Activated CD4-positive, alpha-beta T cell treated with anti-CD3 and anti-CD28 coated beads, Interleukin-2, amount 10 ng/mL, durations not matched to agents 7 days and 5 days (primary cell): ENCODE measurements around the gene CC2D1A. TPM values are rescaled to one million over a fixed set of nuclear protein-coding genes. Genes with fewer than 3 reads are reported as not detected.

ENCODE experiments used
- CTCF ChIA-PET: fragments of 350-600 bp; sonication (Branson Sonifier 250); formaldehyde crosslinking; loops from one replicate; lab custom pipeline; 2021; ENCODE audit warnings: antibody characterized with exemption; lab: Charles Lee
- POLR2A ChIA-PET: fragments of 350-600 bp; sonication (Branson Sonifier 250); formaldehyde crosslinking; loops from one replicate; lab custom pipeline; 2021; ENCODE audit warnings: antibody characterized with exemption; lab: Charles Lee
- DNase-seq: peaks from one replicate; pipeline ENCODE4 v3.0.0-alpha.2; 2020
- H3K27ac Mint-ChIP-seq: one replicate; pipeline ENCODE4 v1.8.0; 2021; ENCODE audit warnings: mild to moderate bottlenecking, moderate library complexity, mixed read lengths
- H3K27me3 Mint-ChIP-seq: one replicate; pipeline ENCODE4 v1.8.0; 2021; ENCODE audit warnings: mixed read lengths
- H3K36me3 Mint-ChIP-seq: one replicate; pipeline ENCODE4 v1.8.0; 2021; ENCODE audit warnings: low read depth, mixed read lengths
- H3K4me1 Mint-ChIP-seq: one replicate; pipeline ENCODE4 v1.8.0; 2021; ENCODE audit warnings: mixed read lengths
- H3K4me3 Mint-ChIP-seq: one replicate; pipeline ENCODE4 v1.8.0; 2021; ENCODE audit warnings: mild to moderate bottlenecking, moderate library complexity, mixed read lengths
- H3K9me3 Mint-ChIP-seq: one replicate; pipeline ENCODE4 v1.8.0; 2021; ENCODE audit warnings: mixed read lengths
- total RNA-seq, 2 experiments: library from RNA; stranded (reverse); gene quantifications; one replicate each; pipeline ENCODE4 v1.2.3, GENCODE V29; 2021

CC2D1A gene
- total RNA-seq, 2 experiments from 2014 or later = 36.5 to 39.3 TPM

DNA sequence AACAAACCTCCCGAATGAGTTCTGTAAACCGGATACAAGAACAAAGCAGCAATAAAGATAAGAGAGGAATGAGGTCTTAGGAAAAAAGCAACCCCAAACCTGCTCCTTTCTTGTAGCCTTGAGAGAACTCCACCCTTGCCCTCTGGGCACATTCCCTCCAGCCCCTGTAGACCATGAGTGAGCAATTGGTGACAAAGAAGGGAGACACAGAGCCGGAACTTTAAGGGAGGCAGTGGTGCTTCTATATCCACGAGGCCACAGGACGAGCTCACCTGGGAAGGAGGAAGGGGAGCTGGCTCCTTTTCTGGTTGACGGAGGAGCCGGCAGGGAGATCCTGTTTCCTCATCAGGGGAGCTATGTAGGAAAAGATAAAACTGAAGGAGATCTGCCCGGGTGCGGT is 13.1 kb upstream of the CC2D1A start:
- POLR2A ChIA-PET = no interaction called here
- no peak overlapping the region for H3K4me3 Mint-ChIP-seq
- no peak for DNase-seq

DNA sequence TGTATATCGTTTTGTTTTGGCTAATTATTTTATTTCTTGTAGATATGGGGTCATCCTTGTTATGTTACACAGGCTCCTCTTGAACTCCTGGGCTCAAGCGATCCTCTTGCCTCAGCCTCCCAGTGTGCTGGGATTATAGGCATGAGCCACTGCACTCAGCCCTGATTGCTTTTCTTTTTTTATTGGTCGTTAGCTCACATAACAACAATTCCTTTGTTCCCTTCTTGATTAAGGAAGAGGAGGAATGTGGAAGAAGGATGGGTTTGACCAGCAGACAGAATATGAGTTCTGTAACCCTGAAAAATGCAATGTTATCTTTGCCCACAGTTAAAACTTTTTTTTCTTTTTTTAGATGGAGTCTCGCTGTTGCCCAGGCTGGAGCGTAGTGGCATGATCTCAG is 11.4 kb upstream of the CC2D1A start:
- Mint-ChIP-seq H3K36me3 (no peaks in the 10 kb centered on the region), H3K4me1 (no peaks in the 10 kb centered on the region), H3K27me3 (no peaks in the 10 kb centered on the region), H3K27ac (no peak overlapping the region), H3K4me3 (no peak overlapping the region), H3K9me3 (no peaks in the 10 kb centered on the region)
- no peak for DNase-seq
- ChIA-PET POLR2A (no interaction called here), CTCF (no interaction called here)

More for the DNA sequence above, 13.1 kb upstream of the CC2D1A start:
- Mint-ChIP-seq H3K4me1 (no peaks in the 10 kb centered on the region), H3K9me3 (no peaks in the 10 kb centered on the region), H3K27ac (no peak overlapping the region), H3K27me3 (no peaks in the 10 kb centered on the region), H3K36me3 (no peaks in the 10 kb centered on the region)
- CTCF ChIA-PET = interaction anchor here (2.1 kb wide), 1 partner anchor 12 kb away, joined by 4 read pairs; the partner anchor contains the start of genes BRME1 and CC2D1A

DNA sequence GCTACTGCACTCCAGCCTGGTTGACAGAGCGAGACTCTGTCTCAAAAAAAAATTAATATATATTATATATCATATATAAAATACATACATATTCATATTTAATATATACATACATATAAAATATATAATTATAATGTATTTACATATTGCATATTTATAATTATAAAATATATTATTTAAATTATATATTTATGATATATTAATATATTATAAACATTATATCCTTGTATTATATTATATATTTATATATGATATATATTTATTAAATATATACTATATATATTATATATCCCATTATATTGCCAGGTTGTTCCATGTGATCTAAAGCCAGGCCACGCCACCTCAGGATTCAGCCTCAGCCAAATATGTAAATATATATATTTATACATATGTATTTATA is 9.8 kb upstream of the CC2D1A start:
- POLR2A ChIA-PET = no interaction called here
- H3K4me1 Mint-ChIP-seq = peaks cover 5% of the 10 kb centered on the region
- H3K27me3 Mint-ChIP-seq = no peaks in the 10 kb centered on the region
- H3K9me3 Mint-ChIP-seq = no peaks in the 10 kb centered on the region
- CTCF ChIA-PET = no interaction called here
- H3K36me3 Mint-ChIP-seq = no peaks in the 10 kb centered on the region
- no peak overlapping the region for H3K4me3 Mint-ChIP-seq
- H3K27ac Mint-ChIP-seq = no peak overlapping the region
- no peak for DNase-seq

DNA sequence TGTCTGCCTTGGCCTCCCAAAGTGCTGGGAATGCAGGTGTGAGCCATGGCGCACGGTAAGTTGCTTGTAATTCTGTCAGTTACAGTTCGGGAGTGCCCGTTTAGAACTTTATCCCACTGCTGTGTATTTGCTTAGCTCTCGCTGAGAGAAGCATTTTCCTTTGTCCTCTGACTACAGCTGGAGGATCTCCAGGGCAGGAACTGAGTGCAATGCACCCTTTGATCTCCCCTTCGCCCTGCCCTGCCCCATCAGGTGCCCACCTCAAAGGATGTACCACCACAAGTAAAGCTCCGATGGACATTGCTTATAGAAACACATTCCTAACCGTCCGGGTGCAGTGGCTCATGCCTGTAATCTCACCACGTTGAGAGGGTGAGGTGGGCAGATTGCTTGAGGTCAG is 6.6 kb upstream of the CC2D1A start:
- no peak overlapping the region for H3K27ac Mint-ChIP-seq
- DNase-seq = no peak
- H3K4me3 Mint-ChIP-seq = no peak overlapping the region
- POLR2A ChIA-PET = no interaction called here
- H3K36me3 Mint-ChIP-seq = no peaks in the 10 kb centered on the region
- H3K4me1 Mint-ChIP-seq = peaks cover 18% of the 10 kb centered on the region
- no peaks in the 10 kb centered on the region for H3K9me3 Mint-ChIP-seq
- CTCF ChIA-PET = interaction anchor here (0.6 to 2.2 kb wide), 5 partner anchors 18 to 177 kb away, joined by 3 to 6 read pairs (median 4); partner anchors contain the start of gene IL27RA
- no peaks in the 10 kb centered on the region for H3K27me3 Mint-ChIP-seq

DNA sequence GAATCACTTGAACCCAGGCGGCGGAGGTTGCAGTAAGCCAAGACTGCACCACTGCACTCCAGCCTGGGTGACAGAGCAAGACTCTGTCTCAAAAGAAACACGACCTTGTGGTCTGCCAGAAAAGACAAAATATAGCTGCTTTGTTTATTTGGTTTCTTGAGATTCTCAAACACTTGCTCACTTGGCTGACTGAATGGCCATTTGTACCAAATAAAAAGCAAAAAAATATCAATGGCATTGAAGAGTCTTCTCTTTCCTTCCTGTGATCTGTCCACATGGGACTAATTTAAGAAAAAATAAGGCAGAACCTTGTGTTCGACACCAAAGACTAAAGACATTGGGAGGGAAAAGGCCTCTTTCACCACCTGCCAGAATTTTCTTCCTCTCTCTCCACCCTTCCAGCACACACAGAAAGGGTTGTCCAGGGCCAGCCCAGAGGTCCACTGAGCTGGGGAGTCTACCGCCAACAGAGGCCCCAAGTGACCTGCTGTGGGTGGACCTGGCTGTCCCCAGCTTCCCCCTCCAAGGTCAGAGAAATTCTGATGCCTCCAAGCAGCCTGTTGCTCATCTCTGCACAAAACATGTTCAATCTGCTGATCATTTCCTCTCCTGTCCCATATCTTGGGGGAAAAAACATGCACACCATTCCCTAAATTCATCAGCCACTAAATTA is 6.0 kb upstream of the CC2D1A start:
- H3K4me1 Mint-ChIP-seq = peaks cover 23% of the 10 kb centered on the region
- no peak overlapping the region for H3K4me3 Mint-ChIP-seq
- CTCF ChIA-PET = interaction anchor here (0.6 to 2.2 kb wide), 6 partner anchors 16 to 1539 kb away, joined by 3 to 6 read pairs (median 4); partner anchors contain the start of gene IL27RA
- DNase-seq = no peak
- POLR2A ChIA-PET = no interaction called here
- no peaks in the 10 kb centered on the region for H3K27me3 Mint-ChIP-seq
- peak overlapping the region; percentile 60 for H3K27ac Mint-ChIP-seq
- H3K9me3 Mint-ChIP-seq = no peaks in the 10 kb centered on the region
- no peaks in the 10 kb centered on the region for H3K36me3 Mint-ChIP-seq

DNA sequence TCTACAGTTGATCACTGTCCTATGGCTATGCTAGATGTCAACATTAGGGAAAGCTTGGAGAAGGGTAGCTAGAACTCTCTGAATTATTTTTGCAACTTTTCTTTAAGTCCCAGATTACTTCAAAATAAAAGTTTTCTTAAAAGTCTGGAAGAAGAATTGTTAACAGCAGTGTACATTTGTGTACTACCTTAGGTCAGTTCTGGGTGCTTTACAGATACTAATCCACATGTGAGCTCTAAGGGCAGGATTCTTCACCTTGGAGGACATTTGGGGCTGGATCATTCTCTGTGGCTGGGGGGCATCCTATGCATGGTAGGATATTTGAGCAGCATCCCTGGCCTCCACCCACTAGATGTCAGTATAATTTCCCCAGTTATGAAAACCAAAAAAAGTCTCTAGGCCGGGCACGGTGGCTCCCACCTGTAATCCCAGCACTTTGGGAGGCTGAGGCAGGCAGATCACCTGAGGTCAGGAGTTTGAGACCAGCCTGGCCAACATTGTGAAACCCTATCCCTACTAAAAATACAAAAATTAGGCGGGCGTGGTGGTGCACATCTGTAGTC is 2.9 kb upstream of the CC2D1A start:
- DNase-seq = no peak
- H3K36me3 Mint-ChIP-seq = no peaks in the 10 kb centered on the region
- no peaks in the 10 kb centered on the region for H3K27me3 Mint-ChIP-seq
- no peaks in the 10 kb centered on the region for H3K9me3 Mint-ChIP-seq
- ChIA-PET POLR2A (no interaction called here), CTCF (interaction anchor here (0.6 to 1.0 kb wide), 8 partner anchors 16 to 254 kb away, joined by 3 to 6 read pairs (median 4); partner anchors contain the start of gene NANOS3)
- no peak overlapping the region for H3K4me3 Mint-ChIP-seq
- H3K4me1 Mint-ChIP-seq = peaks cover 39% of the 10 kb centered on the region
- peak overlapping the region; percentile 6 for H3K27ac Mint-ChIP-seq

DNA sequence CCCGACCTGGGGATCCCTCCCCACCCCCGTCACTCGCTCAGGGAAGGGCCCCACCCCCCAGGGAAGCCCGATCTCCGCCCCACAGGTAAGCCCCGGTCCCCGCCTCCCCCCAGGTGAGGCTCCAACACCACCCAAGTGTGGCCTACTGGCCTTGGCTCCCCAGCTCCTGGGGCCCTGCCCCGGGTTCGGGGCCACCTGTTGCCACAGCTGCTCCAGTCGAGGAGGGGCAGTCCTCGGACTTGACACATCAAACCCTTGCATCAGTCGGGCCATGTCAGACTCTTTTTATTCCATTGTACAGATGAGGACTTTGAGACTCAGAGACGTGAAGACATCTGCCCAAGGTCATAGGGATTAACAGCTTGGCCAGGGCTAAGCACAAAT is 512 bp downstream of the CC2D1A start:
- peak overlapping the region; percentile 85 for H3K27ac Mint-ChIP-seq
- POLR2A ChIA-PET = no interaction called here
- CTCF ChIA-PET = interaction anchor here (0.6 to 1.2 kb wide), 2 partner anchors 45 to 441 kb away, joined by 3 read pairs; partner anchors contain the start of gene DCAF15
- H3K9me3 Mint-ChIP-seq = no peaks in the 10 kb centered on the region
- H3K4me1 Mint-ChIP-seq = peaks cover 34% of the 10 kb centered on the region
- peak overlapping the region; percentile 84 for H3K4me3 Mint-ChIP-seq
- peaks cover 11% of the 10 kb centered on the region for H3K36me3 Mint-ChIP-seq
- no peaks in the 10 kb centered on the region for H3K27me3 Mint-ChIP-seq
- DNase-seq = peak; percentile 38

DNA sequence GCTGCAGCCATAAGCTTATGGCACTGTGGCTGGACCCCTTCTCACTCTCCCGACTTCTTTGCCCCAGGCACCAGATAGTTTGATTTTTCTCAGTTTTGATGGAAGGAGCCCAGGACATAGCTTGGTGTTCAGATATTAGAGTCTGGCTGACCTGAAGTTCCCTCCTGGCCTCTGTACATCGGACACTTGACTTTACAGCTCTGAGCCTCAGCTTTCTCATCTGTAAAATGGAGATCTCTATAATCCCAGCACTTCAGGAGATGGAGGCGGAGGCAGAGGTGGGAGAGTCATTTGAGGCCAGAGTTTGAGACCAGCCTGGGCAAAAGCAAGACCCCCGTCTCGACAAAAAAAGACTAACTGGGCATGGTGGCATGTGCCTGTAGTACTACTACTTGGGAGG is 909 bp downstream of the CC2D1A start:
- ChIA-PET CTCF (interaction anchor here (0.6 to 1.2 kb wide), 2 partner anchors 45 to 440 kb away, joined by 3 read pairs; partner anchors contain the start of gene DCAF15), POLR2A (no interaction called here)

DNA sequence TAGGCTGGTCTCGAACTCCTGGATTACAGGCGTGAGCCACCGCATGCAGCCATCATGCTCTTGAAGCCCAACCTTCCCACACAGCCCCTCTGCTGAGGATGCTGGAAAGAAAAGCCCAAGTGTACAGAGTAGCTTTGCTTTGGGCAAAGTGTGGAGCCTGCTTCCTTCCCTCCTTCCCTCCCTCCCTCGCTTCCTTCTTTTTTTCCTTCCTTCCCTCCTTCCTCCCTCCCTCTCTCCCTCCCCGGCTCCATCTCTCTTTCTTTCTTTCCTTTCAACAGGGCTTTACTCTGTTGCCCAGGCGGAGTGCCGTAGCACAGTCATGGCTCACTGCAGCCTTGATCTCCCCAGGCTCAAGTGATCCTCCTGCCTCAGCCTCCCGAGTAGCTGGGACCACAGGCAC is 2.7 kb downstream of the CC2D1A start:
- Mint-ChIP-seq H3K4me3 (no peak overlapping the region), H3K9me3 (no peaks in the 10 kb centered on the region), H3K4me1 (peaks cover 28% of the 10 kb centered on the region), H3K36me3 (peaks cover 19% of the 10 kb centered on the region), H3K27me3 (no peaks in the 10 kb centered on the region), H3K27ac (no peak overlapping the region)
- no peak for DNase-seq
- POLR2A ChIA-PET = no interaction called here
- CTCF ChIA-PET = interaction anchor here (0.7 kb wide), 1 partner anchor 530 kb away, joined by 3 read pairs; no protein-coding TSS in a partner anchor

More for the DNA sequence above, 909 bp downstream of the CC2D1A start:
- Mint-ChIP-seq H3K9me3 (no peaks in the 10 kb centered on the region), H3K36me3 (peaks cover 12% of the 10 kb centered on the region), H3K4me3 (peak overlapping the region; percentile 84), H3K27ac (peak overlapping the region; percentile 85), H3K27me3 (no peaks in the 10 kb centered on the region), H3K4me1 (peaks cover 34% of the 10 kb centered on the region)
- no peak for DNase-seq

DNA sequence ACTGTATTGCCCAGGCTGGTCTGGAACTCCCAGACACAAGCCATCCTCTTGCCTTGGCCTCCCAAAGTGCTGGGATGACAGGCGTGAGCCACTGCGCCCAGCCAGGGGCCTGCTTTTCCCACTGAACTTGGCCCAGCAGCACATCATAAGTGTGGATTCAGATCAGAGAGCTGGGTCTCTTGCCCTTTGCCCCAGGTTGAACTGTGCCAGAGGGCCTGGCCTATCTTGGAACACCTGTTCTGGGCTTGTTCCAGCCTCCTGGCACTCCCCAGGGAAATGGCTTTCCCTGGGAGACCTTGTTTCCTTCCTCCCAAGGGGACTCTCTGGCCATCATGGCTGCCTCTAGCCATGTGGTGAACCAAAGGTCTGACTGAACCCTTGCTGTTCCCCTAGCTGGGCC is 3.4 kb downstream of the CC2D1A start:
- H3K27me3 Mint-ChIP-seq = no peaks in the 10 kb centered on the region

DNA sequence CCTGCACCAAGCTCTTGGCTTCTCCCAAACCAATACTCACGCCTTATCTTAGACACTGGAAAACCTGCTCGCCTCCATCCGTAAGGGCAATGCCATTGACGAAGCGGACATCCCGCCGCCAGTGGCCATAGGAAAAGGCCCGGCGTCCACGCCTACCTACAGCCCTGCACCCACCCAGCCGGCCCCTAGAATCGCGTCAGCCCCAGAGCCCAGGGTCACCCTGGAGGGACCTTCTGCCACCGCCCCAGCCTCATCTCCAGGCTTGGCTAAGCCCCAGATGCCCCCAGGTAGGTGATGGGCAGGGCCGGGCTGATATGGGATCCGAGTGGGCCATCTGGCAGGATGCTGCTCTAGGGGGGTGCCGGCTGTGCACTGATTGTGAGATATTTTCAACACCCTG is 7.4 kb downstream of the CC2D1A start:
- DNase-seq = no peak
- H3K4me1 Mint-ChIP-seq = no peaks in the 10 kb centered on the region
- no peaks in the 10 kb centered on the region for H3K9me3 Mint-ChIP-seq
- POLR2A ChIA-PET = no interaction called here
- H3K4me3 Mint-ChIP-seq = no peak overlapping the region
- H3K36me3 Mint-ChIP-seq = peaks cover 28% of the 10 kb centered on the region
- H3K27me3 Mint-ChIP-seq = no peaks in the 10 kb centered on the region
- H3K27ac Mint-ChIP-seq = no peak overlapping the region
- CTCF ChIA-PET = no interaction called here

More for the DNA sequence above, 3.4 kb downstream of the CC2D1A start:
- ChIA-PET CTCF (interaction anchor here (0.7 to 0.9 kb wide), 4 partner anchors 50 to 529 kb away, joined by 3 to 5 read pairs (median 3); no protein-coding TSS in a partner anchor), POLR2A (no interaction called here)
- Mint-ChIP-seq H3K27ac (no peak overlapping the region), H3K4me1 (peaks cover 21% of the 10 kb centered on the region), H3K9me3 (no peaks in the 10 kb centered on the region), H3K36me3 (peaks cover 19% of the 10 kb centered on the region), H3K4me3 (no peak overlapping the region)
- no peak for DNase-seq

DNA sequence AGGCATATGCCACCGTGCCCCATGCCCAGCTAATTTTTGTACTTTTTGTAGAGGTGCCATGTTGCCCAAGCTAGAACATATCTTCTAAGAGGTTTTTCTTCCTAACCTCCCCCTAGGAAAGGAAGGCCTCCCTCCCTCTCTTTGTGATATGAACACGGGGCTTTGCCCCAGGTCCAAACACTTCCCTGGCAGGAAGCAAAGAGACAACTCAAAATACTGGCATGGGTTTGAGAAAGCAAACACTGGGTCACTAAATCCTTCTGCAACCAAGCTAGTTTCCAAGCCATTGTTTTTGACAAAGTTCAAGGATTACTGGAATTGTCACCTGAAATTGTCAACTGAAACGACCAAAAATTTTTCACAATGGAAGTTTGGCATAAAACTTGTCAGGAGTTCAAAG is 8.8 kb downstream of the CC2D1A start:
- no peaks in the 10 kb centered on the region for H3K27me3 Mint-ChIP-seq
- ChIA-PET POLR2A (no interaction called here), CTCF (interaction anchor here (0.6 to 0.7 kb wide), 2 partner anchors 9 to 467 kb away, joined by 3 read pairs; partner anchors contain the start of gene ADGRE5)
- H3K36me3 Mint-ChIP-seq = peaks cover 30% of the 10 kb centered on the region
- DNase-seq = no peak
- no peak overlapping the region for H3K4me3 Mint-ChIP-seq
- no peak overlapping the region for H3K27ac Mint-ChIP-seq
- no peaks in the 10 kb centered on the region for H3K4me1 Mint-ChIP-seq
- no peaks in the 10 kb centered on the region for H3K9me3 Mint-ChIP-seq

DNA sequence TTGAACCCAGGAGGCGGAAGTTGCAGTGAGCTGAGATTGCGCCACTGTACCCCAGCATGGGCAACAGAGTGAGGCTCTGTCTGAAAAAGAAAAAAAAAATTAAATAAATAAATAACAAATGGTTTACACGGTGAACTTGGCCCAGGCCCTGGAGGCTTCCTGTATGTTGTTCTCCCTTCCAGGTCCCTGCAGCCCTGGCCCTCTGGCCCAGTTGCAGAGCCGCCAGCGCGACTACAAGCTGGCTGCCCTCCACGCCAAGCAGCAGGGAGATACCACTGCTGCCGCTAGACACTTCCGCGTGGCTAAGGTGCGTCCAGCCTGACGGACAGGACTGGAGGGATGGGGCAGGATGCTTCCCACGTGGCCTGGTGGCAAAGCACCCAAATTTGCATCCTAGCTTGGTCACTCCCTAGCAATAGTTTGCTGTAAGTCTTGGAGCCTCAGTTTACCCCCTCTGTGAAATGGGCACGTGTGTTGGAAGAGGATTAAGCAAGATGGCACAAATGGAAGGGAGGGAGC is 11.9 kb downstream of the CC2D1A start:
- peaks cover 6% of the 10 kb centered on the region for H3K9me3 Mint-ChIP-seq
- peaks cover 3% of the 10 kb centered on the region for H3K4me1 Mint-ChIP-seq
- no peak for DNase-seq
- no peak overlapping the region for H3K27ac Mint-ChIP-seq
- POLR2A ChIA-PET = interaction anchor here (0.8 kb wide), 1 partner anchor 61 kb away, joined by 8 read pairs; no protein-coding TSS in a partner anchor
- no peaks in the 10 kb centered on the region for H3K27me3 Mint-ChIP-seq
- CTCF ChIA-PET = interaction anchor here (0.5 kb wide), 1 partner anchor 275 kb away, joined by 4 read pairs; no protein-coding TSS in a partner anchor
- H3K36me3 Mint-ChIP-seq = peaks cover 44% of the 10 kb centered on the region
- no peak overlapping the region for H3K4me3 Mint-ChIP-seq
